ENCODE data around the gene DUS2.
A peak's percentile ranks its signal among the peaks of the same experiment; 100 is the strongest.
"Not testable (repeated sequence)": the region's sequence is repeated elsewhere in the genome, so short reads cannot be mapped to it uniquely, and the experiment has no call there.

Gene DUS2

GRCh38 chr16:68022728-68023537 is at the start of gene DUS2, which contains the start of gene DDX28:
Gene DUS2, plus strand, starts transcription at chr16:68023284. Its CDS starts 14,740 bp downstream, at chr16:68038024.
Gene DDX28, minus strand, starts transcription at chr16:68023232. Its CDS starts 30 bp downstream, at chr16:68023202.
- peak; percentile 22 for DNase-seq

GRCh38 chr16:67975321-67976105 is 47.6 kb upstream of the DUS2 start:
- DNase-seq: no peak

- DNase-seq: no peak
These were observed 46.9 kb upstream of the DUS2 start for GRCh38 chr16:67976205-67976604.

- DNase-seq: no peak
These were observed 46.1 kb upstream of the DUS2 start for GRCh38 chr16:67977005-67977404.

GRCh38 chr16:67977469-67978227 is 45.4 kb upstream of the DUS2 start:
- DNase-seq: no peak

- no peak for DNase-seq
These were observed 43.0 kb upstream of the DUS2 start, which contains the start of gene DPEP3 for GRCh38 chr16:67979955-67980678. Gene DPEP3, minus strand, starts transcription at chr16:67980499. Its CDS starts 119 bp downstream, at chr16:67980380.

GRCh38 chr16:67982011-67982696 is 40.9 kb upstream of the DUS2 start:
- no peak for DNase-seq

GRCh38 chr16:67986949-67987348 is 36.1 kb upstream of the DUS2 start:
- no peak for DNase-seq

GRCh38 chr16:67987460-67988160 is 35.5 kb upstream of the DUS2 start:
- no peak for DNase-seq

GRCh38 chr16:67988675-67989074 is 34.4 kb upstream of the DUS2 start:
- DNase-seq: no peak

- no peak for DNase-seq
These were observed 33.6 kb upstream of the DUS2 start for GRCh38 chr16:67989322-67990017.

GRCh38 chr16:67990018-67990386 is 33.1 kb upstream of the DUS2 start:
- DNase-seq: no peak

GRCh38 chr16:67992661-67993206 is 30.4 kb upstream of the DUS2 start:
- no peak for DNase-seq

- peak; percentile 13 for DNase-seq
These were observed 29.7 kb upstream of the DUS2 start for GRCh38 chr16:67993207-67994039.

GRCh38 chr16:67994040-67994408 is 29.1 kb upstream of the DUS2 start:
- not testable (repeated sequence) for DNase-seq

GRCh38 chr16:67995423-67995822 is 27.7 kb upstream of the DUS2 start:
- DNase-seq: no peak

GRCh38 chr16:67996666-67997065 is 26.4 kb upstream of the DUS2 start:
- DNase-seq: no peak

- not testable (repeated sequence) for DNase-seq
These were observed 24.8 kb upstream of the DUS2 start for GRCh38 chr16:67998231-67998778.
